Neuronal stem cell (in vitro differentiated cells): ENCODE measurements around the gene BLOC1S5.
"Not testable (repeated sequence)": the region's sequence is repeated elsewhere in the genome, so short reads cannot be mapped to it uniquely, and the experiment has no call there.

Source experiments
- DNase-seq: peaks from one replicate; pipeline ENCODE4 v3.0.0-alpha.2; 2013; ENCODE audit warnings: low spot score
- H2AFZ ChIP-seq: one replicate; pipeline ENCODE4 v1.6.1; 2013; ENCODE audit warnings: mild to moderate bottlenecking, low read length, inconsistent platforms
- H2AK5ac ChIP-seq: 2 replicates; pipeline ENCODE4 v1.6.1; 2013; ENCODE audit warnings: low read depth, mild to moderate bottlenecking, inconsistent platforms, low read length, moderate library complexity, mixed read lengths
- H2BK120ac ChIP-seq: 2 replicates; pipeline ENCODE4 v1.6.1; 2013; ENCODE audit warnings: low read depth, mild to moderate bottlenecking, inconsistent platforms, low read length, moderate library complexity, mixed read lengths
- H2BK12ac ChIP-seq: one replicate; pipeline ENCODE4 v1.6.1; 2013; ENCODE audit warnings: low read length, inconsistent platforms
- H2BK15ac ChIP-seq: 2 replicates; pipeline ENCODE4 v1.6.1; 2013; ENCODE audit warnings: mild to moderate bottlenecking, low read length, inconsistent platforms, mixed read lengths
- H2BK5ac ChIP-seq: one replicate; pipeline ENCODE4 v1.6.1; 2013; ENCODE audit warnings: inconsistent platforms, mild to moderate bottlenecking, low read length, moderate library complexity
- H3K14ac ChIP-seq: one replicate; pipeline ENCODE4 v1.6.1; 2013; ENCODE audit warnings: low read length, inconsistent platforms
- H3K18ac ChIP-seq: 2 replicates; pipeline ENCODE4 v1.6.1; 2013; ENCODE audit warnings: low read length, inconsistent platforms
- H3K23ac ChIP-seq: 2 replicates; pipeline ENCODE4 v1.6.1; 2013; ENCODE audit warnings: low read depth, mild to moderate bottlenecking, mixed read lengths, low read length, inconsistent platforms; ENCODE audit not compliant: poor library complexity
- H3K27ac ChIP-seq: replicated peaks from 3 replicates; pipeline ENCODE4 v1.5.1; 2013; ENCODE audit warnings: low read length, inconsistent platforms
- H3K27me3 ChIP-seq, 3 experiments: 2 replicates each; pipeline ENCODE4 v1.6.1; 2013; ENCODE audit warnings: low read length in 3 of 3, mild to moderate bottlenecking in 2 of 3, inconsistent platforms in 1 of 3, low read depth in 1 of 3, mixed read lengths in 1 of 3, moderate library complexity in 1 of 3; ENCODE audit not compliant: control insufficient read depth in 3 of 3, insufficient read depth in 3 of 3
- H3K36me3 ChIP-seq, 2 donors: replicated peaks in 1 of 2; 2 replicates each; pipeline ENCODE4 v1.6.1; 2013; ENCODE audit warnings: low read length in 2 of 2; ENCODE audit not compliant: control insufficient read depth in 2 of 2, insufficient read depth in 2 of 2
- H3K4ac ChIP-seq: 2 replicates; pipeline ENCODE4 v1.6.1; 2013; ENCODE audit warnings: inconsistent platforms, mild to moderate bottlenecking, low read length, moderate library complexity
- H3K4me1 ChIP-seq, 2 donors: 1 replicate in 1 of 2; 2 replicates in 1 of 2; pipeline ENCODE4 v1.6.1; 2013; ENCODE audit warnings: low read length in 2 of 2, low read depth in 1 of 2; ENCODE audit not compliant: control insufficient read depth in 2 of 2, insufficient read depth in 1 of 2
- H3K4me2 ChIP-seq: one replicate; pipeline ENCODE4 v1.6.1; 2013; ENCODE audit warnings: mild to moderate bottlenecking, low read length, inconsistent platforms; ENCODE audit not compliant: insufficient read depth, poor library complexity, severe bottlenecking
- H3K4me3 ChIP-seq, 2 donors: 2 replicates each; pipeline ENCODE4 v1.5.1; 2013; ENCODE audit warnings: low read length in 2 of 2, mild to moderate bottlenecking in 2 of 2, inconsistent platforms in 1 of 2, moderate library complexity in 1 of 2
- H3K79me1 ChIP-seq: one replicate; pipeline ENCODE4 v1.6.1; 2013; ENCODE audit warnings: low read depth, mild to moderate bottlenecking, inconsistent platforms, low read length, moderate library complexity
- H3K9ac ChIP-seq: one replicate; pipeline ENCODE4 v1.6.1; 2013; ENCODE audit warnings: mild to moderate bottlenecking, low read depth, low read length, inconsistent platforms; ENCODE audit not compliant: poor library complexity
- H3K9me3 ChIP-seq, 2 donors: replicated peaks in 1 of 2; 2 replicates each; pipeline versions ENCODE3 to v1.6.1; 2013; ENCODE audit warnings: low read length in 2 of 2, mild to moderate bottlenecking in 2 of 2, inconsistent platforms in 1 of 2, low read depth in 1 of 2, mixed read lengths in 1 of 2, moderate library complexity in 1 of 2; ENCODE audit not compliant: control insufficient read depth in 2 of 2, insufficient read depth in 1 of 2
- H4K8ac ChIP-seq: one replicate; pipeline ENCODE4 v1.6.1; 2013; ENCODE audit warnings: low read depth, mild to moderate bottlenecking, inconsistent platforms, low read length, moderate library complexity
- H4K91ac ChIP-seq: one replicate; pipeline ENCODE4 v1.6.1; 2013; ENCODE audit warnings: low read length, low read depth, mild to moderate bottlenecking, inconsistent platforms; ENCODE audit not compliant: poor library complexity
- WGBS, 2 donors: extraction: QIAGEN DNeasy Blood & Tissue Kit; methylation state at CpG; one replicate each; pipeline ENCODE4 v1.1.7; 2013; ENCODE audit warnings: missing lambda C conversion rate in 2 of 2, mixed read lengths in 1 of 2; ENCODE audit not compliant: insufficient read length in 2 of 2, insufficient replicate concordance in 1 of 2; ENCODE audit errors: extremely low coverage in 2 of 2; 5-methylcytosine and 5-hydroxymethylcytosine counted together

BLOC1S5 gene

DNA sequence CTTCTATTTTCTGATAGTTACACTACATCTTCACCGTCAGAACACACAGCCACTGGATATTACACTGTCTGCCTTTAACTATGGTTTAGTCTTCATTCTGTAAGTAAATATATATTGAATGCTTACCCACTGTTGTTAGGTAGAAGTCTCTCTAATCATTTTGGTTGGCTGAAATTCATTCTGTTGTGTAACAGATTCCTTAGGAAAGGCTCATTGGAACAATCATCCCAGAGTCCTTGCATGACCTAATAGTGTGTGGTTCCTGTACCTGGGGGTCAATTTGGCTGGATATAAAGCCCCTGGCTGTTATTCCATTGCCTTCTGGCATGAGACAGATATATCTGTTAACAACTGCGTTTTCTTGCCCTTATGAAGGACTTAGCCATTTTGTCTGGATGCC lies 9.9 kb downstream of the BLOC1S5 start:
- H2AK5ac ChIP-seq = no peak overlapping the region
- no peak overlapping the region for H3K27ac ChIP-seq
- no peak for DNase-seq
- peaks cover 0 to 2% of the 10 kb centered on the region in 2 donors for H3K4me1 ChIP-seq
- no peak overlapping the region for H2BK12ac ChIP-seq
- no peaks in the 10 kb centered on the region for H3K79me1 ChIP-seq
- H2BK15ac ChIP-seq = no peak overlapping the region
- no CpG with 5 or more reads among the region's 2 CpGs for WGBS, 2 donors
- H2BK120ac ChIP-seq = no peak overlapping the region
- H3K18ac ChIP-seq = no peak overlapping the region
- H4K91ac ChIP-seq = no peak overlapping the region
- no peak overlapping the region for H3K4me2 ChIP-seq
- H3K9me3 ChIP-seq = no peaks in the 10 kb centered on the region
- no peak overlapping the region for H4K8ac ChIP-seq
- no peak overlapping the region for H3K4me3 ChIP-seq
- no peak overlapping the region for H2BK5ac ChIP-seq
- no peaks in the 10 kb centered on the region for H3K27me3 ChIP-seq
- H3K14ac ChIP-seq = no peak overlapping the region
- H3K36me3 ChIP-seq = peaks cover 5 to 64% of the 10 kb centered on the region in 2 donors
- no peak overlapping the region for H3K23ac ChIP-seq
- H3K4ac ChIP-seq = no peak overlapping the region
- no peak overlapping the region for H3K9ac ChIP-seq
- H2AFZ ChIP-seq = no peak overlapping the region

DNA sequence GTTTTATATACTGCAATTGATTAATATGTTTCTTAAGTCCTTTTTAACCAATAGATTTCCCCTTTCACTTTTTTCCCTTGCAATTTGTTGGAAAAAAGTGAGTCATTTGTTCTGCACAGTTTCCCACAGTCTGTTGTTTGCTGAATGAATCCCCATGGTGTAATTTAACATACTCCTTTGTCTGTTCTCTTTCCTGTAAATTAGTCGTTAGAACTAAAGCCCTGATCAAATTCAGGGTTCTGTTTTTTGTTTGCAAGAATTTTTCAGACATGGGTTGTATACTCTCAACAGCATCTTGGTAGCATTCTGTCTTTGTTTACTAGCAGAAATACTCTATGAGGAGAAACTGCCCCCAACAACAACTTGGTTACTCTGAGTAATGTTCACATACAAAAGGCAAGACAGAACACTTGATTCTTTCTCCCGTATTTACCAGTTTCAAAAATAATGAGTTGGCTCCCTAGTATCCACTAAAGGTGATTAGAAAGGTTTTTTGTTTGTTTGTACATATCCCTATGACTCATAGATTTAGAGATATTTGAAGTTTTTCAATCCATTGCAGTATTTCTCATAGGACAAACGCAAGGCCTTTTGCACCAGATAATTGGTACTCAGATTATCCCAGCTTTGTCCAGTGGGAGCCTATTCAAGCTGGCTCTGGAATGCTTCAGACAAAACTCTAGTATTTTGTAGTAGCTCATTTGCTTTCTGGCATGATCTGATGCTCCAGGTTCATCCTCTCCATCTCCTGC lies 16.5 kb downstream of the BLOC1S5 start:
- no peak overlapping the region for H3K9ac ChIP-seq
- no peak overlapping the region for H2BK5ac ChIP-seq
- H3K36me3 ChIP-seq = peaks cover 2 to 14% of the 10 kb centered on the region in 2 donors
- no peak overlapping the region for H3K14ac ChIP-seq
- WGBS, 2 donors = no CpG with 5 or more reads among the region's 3 CpGs
- H2BK12ac ChIP-seq = no peak overlapping the region
- H3K4me2 ChIP-seq = no peak overlapping the region
- no peak overlapping the region for H2AFZ ChIP-seq
- H3K18ac ChIP-seq = no peak overlapping the region
- H3K79me1 ChIP-seq = no peaks in the 10 kb centered on the region
- H2AK5ac ChIP-seq = no peak overlapping the region
- H2BK120ac ChIP-seq = no peak overlapping the region
- H3K27ac ChIP-seq = peak overlapping the region; percentile 26
- no peak overlapping the region for H3K23ac ChIP-seq
- peaks cover 0 to 2% of the 10 kb centered on the region in 2 donors for H3K4me1 ChIP-seq
- no peak overlapping the region for H3K4ac ChIP-seq
- no peak overlapping the region for H2BK15ac ChIP-seq
- DNase-seq = no peak
- peaks cover 3 to 5% of the 10 kb centered on the region in 2 donors for H3K9me3 ChIP-seq
- no peak overlapping the region for H4K91ac ChIP-seq
- no peak overlapping the region for H4K8ac ChIP-seq
- H3K27me3 ChIP-seq = no peaks in the 10 kb centered on the region
- H3K4me3 ChIP-seq = no peak overlapping the region

DNA sequence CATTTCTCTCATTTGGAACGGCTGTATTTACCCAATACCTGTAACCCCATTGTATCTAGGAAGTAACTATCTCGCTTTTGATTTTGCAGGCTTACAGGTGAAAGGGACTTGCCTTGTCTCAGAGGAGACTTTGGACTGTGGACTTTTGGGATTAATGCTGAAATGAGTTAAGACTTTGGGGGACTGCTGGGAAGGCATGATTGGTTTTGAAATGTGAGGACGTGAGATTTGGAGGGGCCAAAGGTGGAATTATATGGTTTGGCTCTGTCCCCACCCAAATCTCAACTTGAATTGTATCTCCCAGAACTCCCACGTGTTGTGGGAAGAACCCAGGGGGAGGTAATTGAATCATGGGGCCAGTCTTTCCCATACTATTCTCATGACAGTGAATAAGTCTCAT lies 18.4 kb downstream of the BLOC1S5 start:
- not testable (repeated sequence) for H2BK15ac ChIP-seq, H3K9ac ChIP-seq, H3K79me1 ChIP-seq, H3K18ac ChIP-seq, H2AK5ac ChIP-seq, H3K23ac ChIP-seq, H3K4me1 ChIP-seq, DNase-seq, H3K9me3 ChIP-seq, H4K91ac ChIP-seq, H3K4me3 ChIP-seq, H2AFZ ChIP-seq, H3K27me3 ChIP-seq, H2BK5ac ChIP-seq, H3K4ac ChIP-seq, H3K27ac ChIP-seq, H2BK12ac ChIP-seq, H4K8ac ChIP-seq, H3K14ac ChIP-seq, H2BK120ac ChIP-seq
- WGBS, 2 donors = no CpG with 5 or more reads among the region's 4 CpGs
- peaks cover 3 to 17% of the 10 kb centered on the region in 2 donors for H3K36me3 ChIP-seq
- peak overlapping the region; percentile 25 for H3K4me2 ChIP-seq

DNA sequence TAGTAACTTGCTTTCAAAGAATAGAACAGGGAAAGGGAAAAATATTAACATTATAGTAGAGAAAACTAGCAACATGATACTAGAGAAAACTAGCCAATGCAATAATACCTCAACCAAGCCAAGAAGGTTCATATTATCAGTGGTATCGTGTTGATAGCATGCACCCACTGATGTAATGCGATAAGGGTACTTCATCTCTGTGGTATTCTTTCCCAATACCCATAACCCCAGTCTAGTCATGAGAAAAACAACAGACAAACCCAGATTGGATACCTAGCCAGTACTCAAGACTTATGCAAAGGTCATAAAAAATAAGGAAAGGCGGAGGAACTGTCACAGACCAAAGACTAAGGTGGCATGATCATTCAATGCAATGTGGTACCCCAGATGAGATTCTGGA lies 21.0 kb downstream of the BLOC1S5 start:
- no peaks in the 10 kb centered on the region for H3K79me1 ChIP-seq
- H3K9me3 ChIP-seq = peaks cover 3 to 18% of the 10 kb centered on the region in 2 donors
- no peak overlapping the region for H3K23ac ChIP-seq
- H3K4ac ChIP-seq = no peak overlapping the region
- H2BK12ac ChIP-seq = no peak overlapping the region
- H3K4me3 ChIP-seq = no peak overlapping the region
- DNase-seq = no peak
- H3K27me3 ChIP-seq = no peaks in the 10 kb centered on the region
- H2AK5ac ChIP-seq = no peak overlapping the region
- H3K4me1 ChIP-seq = peaks cover 0 to 2% of the 10 kb centered on the region in 2 donors
- H3K18ac ChIP-seq = no peak overlapping the region
- H2BK15ac ChIP-seq = no peak overlapping the region
- no peak overlapping the region for H3K4me2 ChIP-seq
- no peak overlapping the region for H3K27ac ChIP-seq
- no peak overlapping the region for H3K9ac ChIP-seq
- peaks cover 3 to 28% of the 10 kb centered on the region in 2 donors for H3K36me3 ChIP-seq
- H2BK5ac ChIP-seq = no peak overlapping the region
- H3K14ac ChIP-seq = no peak overlapping the region
- H2AFZ ChIP-seq = no peak overlapping the region
- no peak overlapping the region for H2BK120ac ChIP-seq
- no CpG with 5 or more reads among the region's 3 CpGs for WGBS, 2 donors
- no peak overlapping the region for H4K8ac ChIP-seq
- H4K91ac ChIP-seq = no peak overlapping the region
